ENCODE data around the gene ELMOD3. TPM values are rescaled to one million over a fixed set of nuclear protein-coding genes. Genes with fewer than 3 reads are reported as not detected.

ELMOD3 gene
- total RNA-seq, 1 donor from 2014 or later, result 22.2 TPM

DNA sequence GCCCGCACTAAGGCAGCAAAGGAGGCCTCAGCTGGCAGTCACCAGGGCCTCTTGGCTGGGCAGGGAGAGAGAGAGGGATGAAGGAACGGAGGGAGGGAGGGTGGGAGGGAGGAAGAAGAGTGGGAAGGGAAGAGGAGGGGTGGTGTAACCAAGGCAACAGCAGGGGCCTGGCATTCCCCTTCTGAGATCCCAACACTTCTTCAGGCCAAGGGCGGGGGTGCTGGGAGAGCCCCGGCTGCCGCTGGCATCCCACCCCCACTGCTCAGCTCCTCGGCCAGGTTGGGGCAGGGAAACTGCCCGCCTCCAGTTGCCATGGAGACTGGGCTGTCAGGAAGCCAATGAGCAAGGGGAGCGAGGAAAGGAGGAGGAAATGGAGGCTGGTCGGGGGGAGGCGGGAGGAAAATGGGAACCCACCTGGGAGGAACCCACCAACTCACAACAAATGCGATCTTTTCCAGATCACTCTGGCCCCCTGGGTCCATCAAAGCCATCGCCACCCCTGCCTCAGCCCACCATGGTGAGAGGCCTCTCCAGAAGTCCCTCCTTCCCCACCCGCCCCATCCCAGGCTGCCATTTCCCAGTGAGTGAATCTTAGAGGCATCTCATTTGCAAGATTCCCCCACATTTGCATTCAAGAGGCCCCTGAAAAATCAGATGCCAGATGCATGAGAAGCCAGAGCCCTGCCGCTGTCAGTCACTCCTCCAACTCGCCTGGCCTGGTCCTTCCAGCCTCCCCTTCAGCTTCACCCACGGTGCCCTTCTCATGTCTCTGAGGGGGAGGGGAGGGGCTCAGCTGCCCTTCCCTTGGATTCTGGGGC, 76.4 kb downstream of the ELMOD3 start:
- Mint-ChIP-seq H3K27ac (no peak overlapping the region), H3K4me1 (ENCODE audit: unreplicated experiment) (peaks cover 18% of the 10 kb centered on the region), H3K27me3 (no peaks in the 10 kb centered on the region), H3K4me3 (no peak overlapping the region), H3K9me3 (no peaks in the 10 kb centered on the region), H3K36me3 (no peaks in the 10 kb centered on the region)
- TF ChIP-seq, protein P1, sequence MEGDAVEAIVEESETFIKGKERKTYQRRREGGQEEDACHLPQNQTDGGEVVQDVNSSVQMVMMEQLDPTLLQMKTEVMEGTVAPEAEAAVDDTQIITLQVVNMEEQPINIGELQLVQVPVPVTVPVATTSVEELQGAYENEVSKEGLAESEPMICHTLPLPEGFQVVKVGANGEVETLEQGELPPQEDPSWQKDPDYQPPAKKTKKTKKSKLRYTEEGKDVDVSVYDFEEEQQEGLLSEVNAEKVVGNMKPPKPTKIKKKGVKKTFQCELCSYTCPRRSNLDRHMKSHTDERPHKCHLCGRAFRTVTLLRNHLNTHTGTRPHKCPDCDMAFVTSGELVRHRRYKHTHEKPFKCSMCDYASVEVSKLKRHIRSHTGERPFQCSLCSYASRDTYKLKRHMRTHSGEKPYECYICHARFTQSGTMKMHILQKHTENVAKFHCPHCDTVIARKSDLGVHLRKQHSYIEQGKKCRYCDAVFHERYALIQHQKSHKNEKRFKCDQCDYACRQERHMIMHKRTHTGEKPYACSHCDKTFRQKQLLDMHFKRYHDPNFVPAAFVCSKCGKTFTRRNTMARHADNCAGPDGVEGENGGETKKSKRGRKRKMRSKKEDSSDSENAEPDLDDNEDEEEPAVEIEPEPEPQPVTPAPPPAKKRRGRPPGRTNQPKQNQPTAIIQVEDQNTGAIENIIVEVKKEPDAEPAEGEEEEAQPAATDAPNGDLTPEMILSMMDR (conservative IDR thresholded peaks at IDR 0.05), result no peak
- no peak for DNase-seq (ENCODE audit: extremely low spot score, unreplicated experiment)

- Mint-ChIP-seq H3K36me3 (no peaks in the 10 kb centered on the region), H3K4me3 (no peak overlapping the region), H3K4me1 (ENCODE audit: unreplicated experiment) (peaks cover 25% of the 10 kb centered on the region), H3K27me3 (no peaks in the 10 kb centered on the region), H3K27ac (no peak overlapping the region), H3K9me3 (no peaks in the 10 kb centered on the region)
- TF ChIP-seq, protein P1 (conservative IDR thresholded peaks at IDR 0.05), result no peak
- no peak for DNase-seq (ENCODE audit: extremely low spot score, unreplicated experiment)
These were observed 77.1 kb downstream of the ELMOD3 start for GRCh38 chr2:85431570-85432205.

- TF ChIP-seq, protein P1 (conservative IDR thresholded peaks at IDR 0.05), result no peak
- no peak for DNase-seq (ENCODE audit: extremely low spot score, unreplicated experiment)
- Mint-ChIP-seq H3K4me3 (no peak overlapping the region), H3K4me1 (ENCODE audit: unreplicated experiment) (peaks cover 31% of the 10 kb centered on the region), H3K27ac (peak overlapping the region; percentile 55), H3K9me3 (no peaks in the 10 kb centered on the region), H3K36me3 (no peaks in the 10 kb centered on the region), H3K27me3 (no peaks in the 10 kb centered on the region)
These were observed 79.0 kb downstream of the ELMOD3 start for GRCh38 chr2:85433511-85434089.

DNA sequence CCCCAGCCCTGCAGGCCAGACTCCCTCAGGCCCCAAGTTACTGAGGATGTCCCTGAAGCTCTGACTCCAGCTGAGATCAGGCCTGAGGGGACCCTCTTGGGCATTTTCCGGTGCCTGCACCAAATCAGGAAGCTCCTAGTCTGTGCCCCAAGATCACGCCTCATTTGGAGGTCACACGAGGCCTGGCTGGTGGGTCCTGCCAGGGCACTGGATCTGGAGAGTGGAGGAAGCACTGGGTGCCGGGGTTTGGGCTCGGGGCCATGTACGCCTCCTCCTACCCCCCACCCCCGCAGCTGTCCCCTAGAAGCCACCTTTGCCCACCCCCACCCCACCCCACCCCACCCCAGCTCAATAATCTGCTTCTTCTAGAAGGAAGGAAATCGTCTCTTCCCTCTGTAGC, 80.1 kb downstream of the ELMOD3 start:
- Mint-ChIP-seq H3K27me3 (no peaks in the 10 kb centered on the region), H3K4me3 (no peak overlapping the region), H3K9me3 (no peaks in the 10 kb centered on the region), H3K27ac (no peak overlapping the region), H3K36me3 (no peaks in the 10 kb centered on the region), H3K4me1 (ENCODE audit: unreplicated experiment) (peaks cover 29% of the 10 kb centered on the region)
- no peak for DNase-seq (ENCODE audit: extremely low spot score, unreplicated experiment)
- TF ChIP-seq, protein P1 (conservative IDR thresholded peaks at IDR 0.05), result no peak

DNA sequence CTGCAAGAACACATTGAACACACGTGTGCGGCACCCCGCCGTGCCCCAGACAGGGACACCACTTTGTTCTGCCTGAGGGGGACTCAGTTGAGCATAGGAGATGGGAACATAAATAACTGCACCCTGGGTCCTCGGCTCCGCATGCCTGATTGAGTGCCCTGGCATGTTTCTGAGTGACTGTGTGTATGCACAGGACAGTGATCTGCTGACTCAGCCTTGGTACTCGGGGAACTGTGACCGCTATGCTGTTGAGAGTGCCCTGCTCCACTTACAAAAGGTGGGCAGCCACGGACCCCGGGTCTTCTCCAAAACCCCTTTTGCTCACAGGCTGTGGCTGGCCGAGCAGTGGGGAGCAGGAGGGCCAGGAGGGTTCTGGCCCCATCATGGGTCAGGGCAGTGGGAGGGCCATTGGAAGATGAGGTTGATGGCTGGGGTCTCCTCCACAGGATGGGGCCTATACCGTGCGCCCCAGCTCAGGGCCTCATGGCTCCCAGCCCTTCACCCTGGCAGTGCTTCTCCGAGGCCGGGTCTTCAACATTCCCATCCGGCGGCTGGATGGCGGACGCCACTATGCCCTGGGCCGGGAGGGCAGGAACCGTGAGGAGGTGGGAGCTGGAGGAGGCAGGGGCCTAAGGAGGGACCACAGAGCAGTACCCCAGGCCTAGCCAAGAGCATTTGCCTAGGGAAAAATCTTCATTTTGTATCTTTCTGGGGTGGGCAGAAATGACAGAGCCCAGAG, 80.8 kb downstream of the ELMOD3 start:
- Mint-ChIP-seq H3K4me1 (ENCODE audit: unreplicated experiment) (peaks cover 29% of the 10 kb centered on the region), H3K9me3 (no peaks in the 10 kb centered on the region), H3K4me3 (no peak overlapping the region), H3K27me3 (no peaks in the 10 kb centered on the region), H3K27ac (peak overlapping the region; percentile 36), H3K36me3 (no peaks in the 10 kb centered on the region)
- DNase-seq (ENCODE audit: extremely low spot score, unreplicated experiment), result no peak
- TF ChIP-seq, protein P1 (conservative IDR thresholded peaks at IDR 0.05), result no peak

All from type B pancreatic cell (in vitro differentiated cells).